A549 (cell line): ENCODE data around the gene SH3TC2. TPM values are rescaled to one million over a fixed set of nuclear protein-coding genes. Genes with fewer than 3 reads are reported as not detected.

Experiments used
- ATAC-seq, 2 experiments: fragments of 200-7000 bp in 1 of 2; fragments of >200 bp in 1 of 2; cut with Nextera tagmentation in 1 of 2; cut with Tn5 transposase in 1 of 2; 3 replicates each; pipeline versions ENCODE4 v1.8.0 to v1.9.1; 2018 to 2020; ENCODE audit warnings: mild to moderate bottlenecking in 1 of 2, moderate library complexity in 1 of 2
- CTCF ChIA-PET: fragments of 300-600 bp; sonication (Branson Sonifier 250); formaldehyde crosslinking; extraction: SDS; loops from one replicate; lab custom pipeline; 2021; ENCODE audit warnings: antibody characterized with exemption, inconsistent platforms; lab: Yijun Ruan, JAX
- POLR2A ChIA-PET: fragments of 350-600 bp; formaldehyde crosslinking; extraction: SDS; loops from one replicate; lab custom pipeline; 2021; ENCODE audit warnings: antibody characterized with exemption, inconsistent platforms; lab: Yijun Ruan, JAX
- DNase-seq, 2 experiments: peaks; one replicate each; pipeline versions ENCODE4 v3.0.0 to v3.0.0-alpha.2; 2011 to 2016; ENCODE audit warnings: low read depth in 1 of 2, low spot score in 1 of 2
- FAIRE-seq: peaks from 2 replicates; lab custom pipeline; 2011; peaks lifted over from hg19 to GRCh38; lab: Jason Lieb, UNC
- H3K27ac ChIP-seq, 2 experiments: fragments of >200 bp; sonication (Bioruptor Twin); formaldehyde crosslinking; 3 replicates each; pipeline ENCODE4 v1.5.1; 2016 to 2017
- H3K4me1 ChIP-seq: fragments of >200 bp; sonication (Bioruptor Twin); formaldehyde crosslinking; 3 replicates; pipeline ENCODE4 v1.6.1; 2016
- H3K4me2 ChIP-seq: fragments of >200 bp; sonication (Bioruptor Twin); formaldehyde crosslinking; 3 replicates; pipeline ENCODE4 v1.6.1; 2016
- H3K4me3 ChIP-seq: fragments of >200 bp; sonication (Bioruptor Twin); formaldehyde crosslinking; 3 replicates; pipeline ENCODE4 v1.5.1; 2016
- H3K9me3 ChIP-seq: fragments of >200 bp; sonication (Bioruptor Twin); formaldehyde crosslinking; 3 replicates; pipeline ENCODE4 v1.6.1; 2016
- CBX8 ChIP-seq: fragments of 200-600 bp; sonication (generic); IDR thresholded peaks from 2 replicates; pipeline ENCODE4 v1.6.1; 2016
- HOXA7 ChIP-seq: fragments of 250-450 bp; sonication (Bioruptor Pico); IDR thresholded peaks from 2 replicates; pipeline ENCODE4 v1.5.0; 2020; ENCODE audit warnings: mild to moderate bottlenecking, moderate library complexity
- HOXB5 ChIP-seq: fragments of 250-450 bp; sonication (Bioruptor Pico); IDR thresholded peaks from 2 replicates; pipeline ENCODE4 v1.5.0; 2020; ENCODE audit warnings: mild to moderate bottlenecking, moderate library complexity
- JUN ChIP-seq, 2 experiments: fragments of >200 bp; sonication (Bioruptor Twin); formaldehyde crosslinking; IDR thresholded peaks; 2 replicates in 1 of 2; 3 replicates in 1 of 2; pipeline ENCODE4 v1.6.1; 2016 to 2017
- JUNB ChIP-seq: fragments of >200 bp; sonication (Bioruptor Twin); formaldehyde crosslinking; IDR thresholded peaks from 2 replicates; pipeline ENCODE4 v1.6.1; 2016
- KDM1A ChIP-seq: fragments of 200-600 bp; sonication (generic); IDR thresholded peaks from 2 replicates; pipeline ENCODE4 v1.6.1; 2016; ENCODE audit warnings: low read depth, mild to moderate bottlenecking
- RAD21 ChIP-seq, 2 experiments: fragments of >200 bp in 1 of 2; sonication (Bioruptor Twin) in 1 of 2; formaldehyde crosslinking in 1 of 2; IDR thresholded peaks in 1 of 2; conservative IDR thresholded peaks in 1 of 2; 2 replicates in 1 of 2; 3 replicates in 1 of 2; pipeline ENCODE4 v1.6.1; 2012 to 2018; ENCODE audit warnings: inconsistent platforms in 1 of 2
- RARB ChIP-seq: fragments of 250-450 bp; sonication (Bioruptor Pico); IDR thresholded peaks from 2 replicates; pipeline ENCODE4 v1.8.0; 2021; ENCODE audit warnings: mild to moderate bottlenecking, moderate library complexity
- RCOR1 ChIP-seq: fragments of 150-350 bp; IDR thresholded peaks from 2 replicates; pipeline ENCODE4 v1.6.1; 2014; ENCODE audit warnings: antibody characterized with exemption, low read length, low read depth
- RFX5 ChIP-seq: fragments of 450-650 bp; IDR thresholded peaks from 2 replicates; pipeline ENCODE4 v1.7.1; 2014; ENCODE audit warnings: antibody characterized with exemption, mild to moderate bottlenecking, moderate library complexity
- SREBF2 ChIP-seq: fragments of 450-650 bp; IDR thresholded peaks from 2 replicates; pipeline ENCODE4 v1.6.1; 2014; ENCODE audit warnings: mild to moderate bottlenecking, moderate library complexity
- TFCP2L1 ChIP-seq: fragments of 250-450 bp; sonication (Bioruptor Pico); IDR thresholded peaks from 2 replicates; pipeline ENCODE4 v1.5.0; 2021; ENCODE audit warnings: mild to moderate bottlenecking
- ZC3H11A ChIP-seq: fragments of 450-650 bp; IDR thresholded peaks from 2 replicates; pipeline ENCODE4 v1.6.1; 2014; ENCODE audit warnings: antibody characterized with exemption, mild to moderate bottlenecking
- WGBS: methylation state at CpG from one replicate; pipeline ENCODE4 v1.1.6; 2017; ENCODE audit errors: missing lambda C conversion rate; 5-methylcytosine and 5-hydroxymethylcytosine counted together
- polyA plus RNA-seq, 4 experiments: library from polyadenylated mRNA; depleted of rRNA in 3 of 4; stranded (reverse); fragments of >200 nt; fragmentation: RNase III in 1 of 4; extraction: RNeasy Plus Mini Kit Qiagen cat#74134 plus additional on column Dnase treatment in 1 of 4; gene quantifications; 2 replicates in 3 of 4; 3 replicates in 1 of 4; pipeline ENCODE4 v1.2.3, GENCODE V29; 2011 to 2017
- TF ChIP-seq, protein P1 (sequence below): fragments of 250-450 bp; sonication (Bioruptor Pico); IDR thresholded peaks from 2 replicates; pipeline ENCODE4 v1.5.0; 2021; ENCODE audit warnings: mild to moderate bottlenecking, moderate library complexity, borderline replicate concordance
- TF ChIP-seq, protein P2 (sequence below): fragments of 150-350 bp; IDR thresholded peaks from 2 replicates; pipeline ENCODE4 v1.6.1; 2014; ENCODE audit warnings: low read depth, mild to moderate bottlenecking, low read length
- TF ChIP-seq, protein P3 (sequence below): fragments of 200-600 bp; sonication (generic); IDR thresholded peaks from 2 replicates; pipeline ENCODE4 v1.6.1; 2016; ENCODE audit warnings: antibody characterized with exemption, mild to moderate bottlenecking, moderate library complexity
- TF ChIP-seq, protein P4 (sequence below): fragments of >200 bp; sonication (Bioruptor Twin); formaldehyde crosslinking; IDR thresholded peaks from 3 replicates; pipeline ENCODE4 v1.5.1; 2016
- TF ChIP-seq, protein P5 (sequence below): fragments of 250-450 bp; sonication (Bioruptor Pico); IDR thresholded peaks from 2 replicates; pipeline ENCODE4 v1.5.0; 2020; ENCODE audit warnings: low read depth, mild to moderate bottlenecking, moderate library complexity

The SH3TC2 gene
- polyA plus RNA-seq, 2 of the 4 experiments (the other 2 are of a cell fraction) = 0.06 to 0.34 TPM

DNA sequence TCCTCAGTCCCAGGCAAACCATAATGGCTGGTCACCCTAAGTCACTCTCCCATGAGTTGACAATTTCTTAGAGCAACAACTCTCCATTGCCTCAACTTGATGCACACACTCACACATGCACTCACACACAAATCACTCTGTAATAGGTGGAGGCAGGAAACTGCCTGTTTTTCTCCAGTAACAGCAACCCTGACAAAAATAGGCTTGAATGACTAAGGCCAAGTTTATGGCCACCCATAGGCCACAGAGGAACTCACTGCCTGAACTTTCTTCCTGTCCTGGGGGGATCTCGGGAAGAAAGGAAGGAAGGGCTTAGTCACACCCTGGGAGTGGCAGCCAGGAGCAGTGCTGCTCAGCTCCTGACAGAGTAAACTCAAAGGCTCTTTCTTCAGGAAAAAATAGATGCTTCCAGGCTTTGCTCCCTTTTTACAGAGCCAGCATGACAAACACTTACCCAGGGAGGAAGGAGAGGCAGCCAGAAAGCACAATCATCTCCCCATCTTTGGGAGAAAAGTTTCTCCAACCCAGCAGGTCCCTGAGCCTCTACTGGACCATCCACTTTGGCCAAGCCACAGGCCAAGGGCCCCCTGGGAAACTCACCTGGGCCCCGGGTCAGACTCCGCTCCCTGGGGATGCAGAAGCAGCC is 368 bp downstream of the SH3TC2 start (continued):
- no peak for TF ChIP-seq HOXB5 (CRISPR knock-in tag)

DNA sequence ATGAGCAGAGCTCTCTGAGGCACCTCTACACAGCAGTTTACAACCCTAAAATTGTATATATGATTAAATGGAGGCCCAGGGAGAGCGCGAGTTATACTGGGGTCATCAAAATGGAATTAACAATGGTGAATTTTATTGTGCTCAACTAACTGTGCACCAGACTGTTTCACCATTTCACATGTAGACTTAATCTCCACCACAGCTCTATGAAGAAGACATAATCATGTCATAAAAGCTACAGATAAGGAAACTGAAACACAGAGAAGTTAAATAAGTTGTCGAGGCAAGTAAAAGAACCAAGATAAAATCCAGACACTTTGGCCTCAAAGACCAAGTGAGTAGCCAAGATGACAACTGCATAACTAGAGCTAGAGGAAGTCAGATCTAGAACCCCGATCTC is 1.5 kb downstream of the SH3TC2 start:
- H3K4me1 ChIP-seq = peaks cover 13% of the 10 kb centered on the region
- H3K9me3 ChIP-seq = 0 out of 3 replicates have a peak, but pooled peaks cover 6% of the 10 kb centered on the region
- POLR2A ChIA-PET = no interaction called here
- WGBS = 89% methylated on average over 4 of the region's 4 CpGs
- TF ChIP-seq, protein P1, sequence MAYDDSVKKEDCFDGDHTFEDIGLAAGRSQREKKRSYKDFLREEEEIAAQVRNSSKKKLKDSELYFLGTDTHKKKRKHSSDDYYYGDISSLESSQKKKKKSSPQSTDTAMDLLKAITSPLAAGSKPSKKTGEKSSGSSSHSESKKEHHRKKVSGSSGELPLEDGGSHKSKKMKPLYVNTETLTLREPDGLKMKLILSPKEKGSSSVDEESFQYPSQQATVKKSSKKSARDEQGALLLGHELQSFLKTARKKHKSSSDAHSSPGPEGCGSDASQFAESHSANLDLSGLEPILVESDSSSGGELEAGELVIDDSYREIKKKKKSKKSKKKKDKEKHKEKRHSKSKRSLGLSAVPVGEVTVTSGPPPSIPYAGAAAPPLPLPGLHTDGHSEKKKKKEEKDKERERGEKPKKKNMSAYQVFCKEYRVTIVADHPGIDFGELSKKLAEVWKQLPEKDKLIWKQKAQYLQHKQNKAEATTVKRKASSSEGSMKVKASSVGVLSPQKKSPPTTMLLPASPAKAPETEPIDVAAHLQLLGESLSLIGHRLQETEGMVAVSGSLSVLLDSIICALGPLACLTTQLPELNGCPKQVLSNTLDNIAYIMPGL (CRISPR knock-in tag) = no peak
- TF ChIP-seq ZC3H11A (no peak), RCOR1 (no peak), HOXA7 (CRISPR knock-in tag) (no peak), CBX8 (no peak), SREBF2 (no peak), RARB (CRISPR knock-in tag) (no peak), RAD21 (conservative IDR thresholded peaks at IDR 0.05 in 1 of 2, IDR thresholded peaks at IDR 0.05 in 1 of 2) (no peak), RFX5 (no peak), JUN (IDR thresholded peaks at IDR 0.05) (no peak), TFCP2L1 (CRISPR knock-in tag) (no peak), KDM1A (no peak), JUNB (no peak)
- TF ChIP-seq, protein P2, sequence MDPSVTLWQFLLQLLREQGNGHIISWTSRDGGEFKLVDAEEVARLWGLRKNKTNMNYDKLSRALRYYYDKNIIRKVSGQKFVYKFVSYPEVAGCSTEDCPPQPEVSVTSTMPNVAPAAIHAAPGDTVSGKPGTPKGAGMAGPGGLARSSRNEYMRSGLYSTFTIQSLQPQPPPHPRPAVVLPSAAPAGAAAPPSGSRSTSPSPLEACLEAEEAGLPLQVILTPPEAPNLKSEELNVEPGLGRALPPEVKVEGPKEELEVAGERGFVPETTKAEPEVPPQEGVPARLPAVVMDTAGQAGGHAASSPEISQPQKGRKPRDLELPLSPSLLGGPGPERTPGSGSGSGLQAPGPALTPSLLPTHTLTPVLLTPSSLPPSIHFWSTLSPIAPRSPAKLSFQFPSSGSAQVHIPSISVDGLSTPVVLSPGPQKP = no peak
- TF ChIP-seq, protein P3, sequence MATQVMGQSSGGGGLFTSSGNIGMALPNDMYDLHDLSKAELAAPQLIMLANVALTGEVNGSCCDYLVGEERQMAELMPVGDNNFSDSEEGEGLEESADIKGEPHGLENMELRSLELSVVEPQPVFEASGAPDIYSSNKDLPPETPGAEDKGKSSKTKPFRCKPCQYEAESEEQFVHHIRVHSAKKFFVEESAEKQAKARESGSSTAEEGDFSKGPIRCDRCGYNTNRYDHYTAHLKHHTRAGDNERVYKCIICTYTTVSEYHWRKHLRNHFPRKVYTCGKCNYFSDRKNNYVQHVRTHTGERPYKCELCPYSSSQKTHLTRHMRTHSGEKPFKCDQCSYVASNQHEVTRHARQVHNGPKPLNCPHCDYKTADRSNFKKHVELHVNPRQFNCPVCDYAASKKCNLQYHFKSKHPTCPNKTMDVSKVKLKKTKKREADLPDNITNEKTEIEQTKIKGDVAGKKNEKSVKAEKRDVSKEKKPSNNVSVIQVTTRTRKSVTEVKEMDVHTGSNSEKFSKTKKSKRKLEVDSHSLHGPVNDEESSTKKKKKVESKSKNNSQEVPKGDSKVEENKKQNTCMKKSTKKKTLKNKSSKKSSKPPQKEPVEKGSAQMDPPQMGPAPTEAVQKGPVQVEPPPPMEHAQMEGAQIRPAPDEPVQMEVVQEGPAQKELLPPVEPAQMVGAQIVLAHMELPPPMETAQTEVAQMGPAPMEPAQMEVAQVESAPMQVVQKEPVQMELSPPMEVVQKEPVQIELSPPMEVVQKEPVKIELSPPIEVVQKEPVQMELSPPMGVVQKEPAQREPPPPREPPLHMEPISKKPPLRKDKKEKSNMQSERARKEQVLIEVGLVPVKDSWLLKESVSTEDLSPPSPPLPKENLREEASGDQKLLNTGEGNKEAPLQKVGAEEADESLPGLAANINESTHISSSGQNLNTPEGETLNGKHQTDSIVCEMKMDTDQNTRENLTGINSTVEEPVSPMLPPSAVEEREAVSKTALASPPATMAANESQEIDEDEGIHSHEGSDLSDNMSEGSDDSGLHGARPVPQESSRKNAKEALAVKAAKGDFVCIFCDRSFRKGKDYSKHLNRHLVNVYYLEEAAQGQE = no peak
- TF ChIP-seq, protein P4, sequence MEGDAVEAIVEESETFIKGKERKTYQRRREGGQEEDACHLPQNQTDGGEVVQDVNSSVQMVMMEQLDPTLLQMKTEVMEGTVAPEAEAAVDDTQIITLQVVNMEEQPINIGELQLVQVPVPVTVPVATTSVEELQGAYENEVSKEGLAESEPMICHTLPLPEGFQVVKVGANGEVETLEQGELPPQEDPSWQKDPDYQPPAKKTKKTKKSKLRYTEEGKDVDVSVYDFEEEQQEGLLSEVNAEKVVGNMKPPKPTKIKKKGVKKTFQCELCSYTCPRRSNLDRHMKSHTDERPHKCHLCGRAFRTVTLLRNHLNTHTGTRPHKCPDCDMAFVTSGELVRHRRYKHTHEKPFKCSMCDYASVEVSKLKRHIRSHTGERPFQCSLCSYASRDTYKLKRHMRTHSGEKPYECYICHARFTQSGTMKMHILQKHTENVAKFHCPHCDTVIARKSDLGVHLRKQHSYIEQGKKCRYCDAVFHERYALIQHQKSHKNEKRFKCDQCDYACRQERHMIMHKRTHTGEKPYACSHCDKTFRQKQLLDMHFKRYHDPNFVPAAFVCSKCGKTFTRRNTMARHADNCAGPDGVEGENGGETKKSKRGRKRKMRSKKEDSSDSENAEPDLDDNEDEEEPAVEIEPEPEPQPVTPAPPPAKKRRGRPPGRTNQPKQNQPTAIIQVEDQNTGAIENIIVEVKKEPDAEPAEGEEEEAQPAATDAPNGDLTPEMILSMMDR = no peak
- TF ChIP-seq, protein P5, sequence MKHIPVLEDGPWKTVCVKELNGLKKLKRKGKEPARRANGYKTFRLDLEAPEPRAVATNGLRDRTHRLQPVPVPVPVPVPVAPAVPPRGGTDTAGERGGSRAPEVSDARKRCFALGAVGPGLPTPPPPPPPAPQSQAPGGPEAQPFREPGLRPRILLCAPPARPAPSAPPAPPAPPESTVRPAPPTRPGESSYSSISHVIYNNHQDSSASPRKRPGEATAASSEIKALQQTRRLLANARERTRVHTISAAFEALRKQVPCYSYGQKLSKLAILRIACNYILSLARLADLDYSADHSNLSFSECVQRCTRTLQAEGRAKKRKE = no peak
- no peak overlapping the region for H3K4me3 ChIP-seq
- DNase-seq = no peak
- no peak for ATAC-seq
- CTCF ChIA-PET = interaction anchor here (1.0 to 1.5 kb wide), 5 partner anchors 12 to 329 kb away, joined by 3 to 4 read pairs (median 4); no protein-coding TSS in a partner anchor
- FAIRE-seq = no peak
- H3K27ac ChIP-seq = no peak overlapping the region
- no peak overlapping the region for H3K4me2 ChIP-seq
